Measurements from ENCODE around the gene TGM6.

TGM6 gene
- 0 reads per million in 3 experiments for total RNA-seq

DNA sequence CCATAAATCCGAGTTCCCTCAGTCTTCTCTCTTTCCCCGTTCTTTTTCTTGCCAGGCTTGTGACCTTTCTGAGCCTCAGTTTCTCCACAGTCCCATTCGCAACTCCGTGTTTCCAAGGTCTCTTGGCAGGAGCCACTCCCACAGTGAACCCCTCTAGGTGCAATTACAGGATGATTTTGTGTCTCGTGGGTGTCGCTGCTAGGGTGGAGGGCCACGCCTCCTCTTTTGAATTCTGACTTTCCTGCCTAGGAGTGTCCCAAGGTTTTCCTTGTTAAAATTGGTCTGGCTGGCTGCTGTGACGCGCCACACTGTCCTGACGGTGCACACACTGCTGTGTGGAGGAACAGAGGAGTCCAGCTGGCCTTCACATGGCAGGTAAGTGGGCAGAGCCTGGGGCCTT is at the start of gene TGM6:
TSS of gene TGM6 (plus strand) at position 301 of the 400 bp plus-strand sequence. CDS start at position 369, 68 bp downstream.
- DNase-seq, result no peak

DNA sequence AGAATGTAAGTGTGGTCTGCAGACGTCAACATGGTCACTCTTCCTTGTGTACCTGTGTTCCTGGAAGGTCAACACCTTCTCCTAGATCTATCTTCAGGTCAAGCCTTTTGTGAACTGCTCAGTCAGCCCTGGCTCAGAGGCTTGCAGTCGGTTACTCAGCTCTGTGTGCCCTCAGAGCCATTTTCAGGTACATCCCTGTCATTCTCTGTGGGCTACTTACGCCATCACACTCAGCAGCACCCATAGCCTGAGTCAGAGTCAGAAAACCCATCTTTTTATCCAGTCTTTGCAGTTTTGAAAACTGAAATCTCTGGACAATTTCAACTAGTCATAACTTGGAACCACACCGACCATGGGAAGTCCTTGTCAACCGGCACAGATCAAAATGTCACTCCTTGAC is 49.6 kb upstream of the TGM6 start:
- DNase-seq, result no peak

DNA sequence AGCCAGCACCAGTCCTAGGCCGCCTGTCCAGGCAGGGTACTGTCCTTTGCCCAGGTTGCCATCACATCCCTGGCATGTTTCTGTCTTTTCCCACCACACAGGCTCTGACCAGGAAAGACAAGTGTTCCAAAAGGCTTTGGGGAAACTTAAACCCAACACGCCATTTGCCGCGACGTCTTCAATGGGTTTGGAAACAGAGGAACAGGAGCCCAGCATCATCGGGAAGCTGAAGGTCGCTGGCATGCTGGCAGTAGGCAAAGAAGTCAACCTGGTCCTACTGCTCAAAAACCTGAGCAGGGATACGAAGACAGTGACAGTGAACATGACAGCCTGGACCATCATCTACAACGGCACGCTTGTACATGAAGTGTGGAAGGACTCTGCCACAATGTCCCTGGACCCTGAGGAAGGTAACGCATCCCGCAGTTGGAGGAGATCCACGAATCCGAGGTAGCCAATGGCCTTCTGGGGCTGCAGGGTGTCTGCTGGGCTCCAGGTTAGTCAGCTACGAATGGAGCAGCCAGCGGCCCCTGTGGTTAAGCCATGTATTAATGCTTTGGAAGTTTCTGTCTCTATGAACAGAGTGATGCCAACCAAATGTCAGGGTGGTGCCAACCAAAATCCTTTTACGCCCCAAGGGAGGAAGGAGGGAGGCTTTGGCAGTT is 48.7 kb upstream of the TGM6 start:
- no peak for DNase-seq

DNA sequence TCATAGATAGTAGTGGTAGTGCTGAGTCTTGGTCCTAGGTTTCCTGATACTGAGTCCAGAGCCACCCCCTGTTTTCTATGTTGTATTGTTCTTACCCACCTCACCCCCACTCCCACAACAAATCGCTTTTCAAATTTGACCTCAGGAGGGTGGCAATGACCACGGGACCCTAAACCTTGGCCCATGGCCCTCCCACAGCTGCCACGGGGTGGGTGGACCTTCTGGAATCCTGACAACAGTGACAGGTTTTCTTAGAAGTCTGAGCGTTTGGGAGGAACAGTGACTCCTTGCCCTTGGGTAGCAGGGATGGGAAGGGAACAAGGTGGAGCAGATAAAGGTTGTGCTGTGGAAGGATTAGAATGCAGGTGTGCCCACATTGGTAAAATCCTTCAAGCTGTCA is 48.0 kb upstream of the TGM6 start:
- no peak for DNase-seq

DNA sequence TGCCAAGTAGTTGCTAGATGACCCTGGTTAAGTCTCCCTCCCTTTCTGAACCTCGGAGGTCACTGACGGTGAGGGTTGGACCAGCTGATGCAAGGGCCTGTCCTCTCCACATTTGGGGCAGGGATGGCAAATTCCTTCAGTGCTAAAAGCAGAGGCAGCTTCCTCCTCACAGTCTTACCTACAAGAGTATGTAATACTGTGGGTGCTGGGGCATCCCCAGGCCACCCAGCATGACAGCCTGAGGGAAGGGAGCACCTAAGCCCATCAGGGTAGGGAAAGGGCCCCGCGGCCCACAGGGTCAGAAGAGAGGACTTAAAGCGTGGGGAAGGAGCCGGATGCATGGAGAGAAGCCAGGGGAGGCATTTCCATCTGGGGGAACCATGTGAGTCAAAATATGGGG is 46.9 kb upstream of the TGM6 start:
- DNase-seq, result no peak

DNA sequence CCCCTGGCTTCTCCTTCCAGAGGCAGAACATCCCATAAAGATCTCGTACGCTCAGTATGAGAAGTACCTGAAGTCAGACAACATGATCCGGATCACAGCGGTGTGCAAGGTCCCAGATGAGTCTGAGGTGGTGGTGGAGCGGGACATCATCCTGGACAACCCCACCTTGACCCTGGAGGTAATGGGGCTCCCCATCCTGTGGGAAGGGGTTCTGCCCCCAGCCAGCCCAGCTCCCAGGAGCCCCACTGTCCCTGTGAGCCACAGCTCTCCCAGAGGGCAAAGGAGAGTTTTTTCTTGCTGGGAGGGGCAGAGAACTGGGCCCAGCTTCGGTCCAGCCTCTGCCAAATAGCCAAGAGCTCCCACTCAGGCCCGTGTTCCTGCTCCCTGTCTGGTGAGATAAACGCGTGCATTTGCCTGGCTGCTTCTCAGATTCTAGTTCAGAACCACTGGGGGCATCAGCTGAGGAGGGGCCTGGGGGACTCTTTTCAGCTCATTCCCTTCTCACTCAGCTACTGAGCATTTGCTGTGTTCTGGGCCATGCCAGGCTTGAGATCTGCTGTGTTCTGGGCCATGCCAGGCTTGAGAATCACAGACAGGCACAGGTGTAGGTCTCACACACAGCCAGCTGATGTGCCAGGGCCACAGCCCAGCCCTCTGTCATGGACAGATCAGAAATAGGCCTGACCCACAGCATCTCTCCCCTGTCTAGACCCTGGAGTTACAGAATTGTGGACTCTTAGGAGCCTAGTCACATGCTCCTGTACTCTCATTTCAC is 45.4 kb upstream of the TGM6 start:
- no peak for DNase-seq

DNA sequence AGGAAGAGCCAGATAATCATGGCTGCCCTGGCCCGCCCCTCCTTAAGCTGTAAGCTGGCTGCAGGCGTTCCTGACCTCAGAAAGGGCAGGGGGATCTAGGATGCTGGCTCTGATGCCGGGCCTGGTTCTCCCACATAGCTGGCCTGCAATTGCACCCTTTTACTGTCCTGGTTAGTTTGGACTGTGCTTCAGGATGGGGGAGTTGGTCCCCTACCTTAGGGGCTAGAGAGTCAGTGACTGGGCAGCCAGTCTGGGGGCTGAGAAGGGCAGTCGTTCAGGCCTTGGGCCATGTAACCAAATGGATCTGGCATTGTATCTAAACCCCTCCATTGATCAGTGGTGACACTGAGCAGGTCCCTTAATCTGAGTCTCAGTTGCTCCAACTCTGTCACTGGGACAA is 44.2 kb upstream of the TGM6 start:
- no peak for DNase-seq

DNA sequence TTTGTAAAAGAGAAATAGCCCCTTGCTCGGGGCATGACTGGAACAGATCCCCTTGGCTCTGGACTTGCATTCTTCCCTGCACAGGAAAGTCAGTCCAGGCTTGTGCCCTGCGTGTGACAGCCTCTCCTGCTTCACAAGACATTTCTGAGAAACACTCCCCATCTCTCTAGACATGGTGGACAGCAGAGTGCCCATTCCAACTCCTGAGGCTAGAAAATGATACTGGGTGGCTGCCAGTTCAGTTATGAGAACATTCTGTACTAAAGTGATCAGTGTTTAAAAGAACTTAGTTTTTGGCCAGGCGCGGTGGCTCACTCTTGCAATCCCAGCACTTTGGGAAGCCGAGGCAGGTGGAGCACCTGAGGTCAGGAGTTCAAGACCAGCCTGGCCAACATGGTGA is 43.6 kb upstream of the TGM6 start:
- DNase-seq, result no peak

DNA sequence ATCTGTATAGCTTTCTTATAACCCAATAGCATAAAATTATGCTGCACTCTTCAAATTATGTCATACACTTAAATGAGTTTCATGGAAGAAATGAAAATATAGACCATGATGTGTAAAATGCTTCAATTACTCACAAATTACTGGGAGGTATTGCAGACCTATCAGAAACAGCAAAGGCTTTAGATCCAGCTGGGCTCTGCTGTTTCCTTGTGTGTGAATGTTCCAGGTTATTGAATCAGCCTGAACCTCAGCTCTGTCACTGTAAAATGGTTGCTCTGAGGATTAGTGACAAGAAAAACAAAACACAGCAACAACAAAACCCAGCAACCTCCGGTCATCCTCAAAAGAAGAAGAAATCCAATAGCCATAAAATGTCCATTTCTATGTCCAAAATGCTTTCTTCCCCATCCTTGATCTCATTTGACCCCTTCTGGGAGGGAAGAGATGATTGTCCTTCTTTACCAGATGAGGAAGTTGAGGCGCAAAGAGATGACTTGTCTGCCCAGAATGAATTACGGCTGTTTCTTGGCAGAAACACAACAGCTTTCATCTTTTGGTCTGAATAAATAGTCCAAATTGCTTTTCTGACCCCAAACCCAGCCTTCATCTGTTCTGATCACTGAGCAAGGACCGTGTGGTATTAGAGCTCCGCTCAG is 42.2 kb upstream of the TGM6 start:
- no peak for DNase-seq

DNA sequence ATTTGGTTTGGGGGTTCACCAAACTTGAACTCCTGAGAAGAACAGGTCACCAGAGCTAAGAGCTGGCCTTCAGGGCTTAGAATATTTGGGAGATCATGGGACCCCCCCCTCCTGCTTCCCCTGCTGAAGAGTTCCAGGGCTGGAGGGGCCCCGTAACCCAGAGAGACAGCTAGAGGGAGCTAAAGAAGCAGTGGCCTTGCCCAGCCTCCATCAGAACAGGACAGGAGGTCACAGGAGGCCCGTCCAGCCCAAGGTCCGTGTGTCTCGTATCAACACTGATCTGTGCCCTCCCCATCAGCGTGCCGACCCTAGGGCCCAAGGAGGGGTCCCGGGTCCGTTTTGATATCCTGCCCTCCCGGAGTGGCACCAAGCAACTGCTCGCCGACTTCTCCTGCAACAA is 40.6 kb upstream of the TGM6 start:
- no peak for DNase-seq

DNA sequence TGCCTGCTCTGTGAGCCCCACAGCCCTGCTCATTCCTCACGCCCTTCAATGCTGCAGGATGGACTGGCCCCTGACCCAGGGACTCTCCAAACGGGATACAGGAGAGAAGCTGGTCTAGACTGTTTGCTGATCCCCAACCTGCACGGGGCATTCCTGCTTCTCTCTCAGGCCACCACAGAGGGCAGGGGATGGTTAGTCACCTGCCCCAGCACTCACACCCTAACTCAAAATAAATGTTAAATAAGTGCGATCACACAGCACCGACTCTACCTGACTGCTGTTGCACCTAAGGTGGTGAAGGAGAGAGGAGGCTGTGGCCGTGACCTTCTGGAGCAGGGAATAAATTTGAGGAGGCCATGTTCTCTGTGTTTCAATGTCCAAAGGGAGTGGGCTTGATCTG is 39.9 kb upstream of the TGM6 start:
- DNase-seq, result no peak

DNA sequence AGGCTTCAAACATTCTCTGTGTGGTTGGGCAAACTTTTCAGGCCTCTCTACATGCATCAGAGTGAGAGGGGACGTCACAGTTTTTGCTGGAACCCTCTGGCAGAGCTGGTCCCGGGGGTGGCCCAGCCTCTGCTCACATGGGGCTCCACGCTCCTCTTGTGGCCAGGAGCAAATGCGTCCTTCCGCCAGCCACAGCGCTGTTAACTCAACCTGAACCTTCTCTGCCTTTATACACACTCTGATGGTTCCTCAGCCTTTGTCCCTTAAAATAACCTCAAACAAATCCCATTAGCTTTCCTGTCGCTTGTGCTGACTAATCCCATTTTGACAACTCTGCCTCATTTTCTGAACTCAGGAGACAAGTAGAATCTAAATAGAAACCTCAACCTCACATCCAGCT is 39.4 kb upstream of the TGM6 start:
- no peak for DNase-seq

DNA sequence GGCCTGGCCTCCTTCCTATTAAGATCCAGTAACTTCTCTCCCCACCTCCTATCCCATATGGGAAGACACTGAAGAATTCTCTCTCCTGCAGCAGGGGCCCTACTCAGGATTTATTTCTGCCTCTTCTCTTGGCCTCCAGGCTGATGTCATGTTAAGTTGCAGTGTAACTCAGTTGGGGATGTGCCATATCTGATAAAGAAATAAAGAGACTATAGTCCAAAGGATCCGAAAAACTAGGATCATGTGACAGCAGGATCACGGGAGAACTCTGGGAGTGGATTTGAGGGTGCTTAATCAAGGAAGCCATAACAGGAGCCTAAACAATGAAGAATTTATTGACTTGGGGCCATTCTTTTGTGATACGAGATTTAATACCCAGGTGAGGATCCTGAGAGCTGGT is 38.5 kb upstream of the TGM6 start:
- no peak for DNase-seq

DNA sequence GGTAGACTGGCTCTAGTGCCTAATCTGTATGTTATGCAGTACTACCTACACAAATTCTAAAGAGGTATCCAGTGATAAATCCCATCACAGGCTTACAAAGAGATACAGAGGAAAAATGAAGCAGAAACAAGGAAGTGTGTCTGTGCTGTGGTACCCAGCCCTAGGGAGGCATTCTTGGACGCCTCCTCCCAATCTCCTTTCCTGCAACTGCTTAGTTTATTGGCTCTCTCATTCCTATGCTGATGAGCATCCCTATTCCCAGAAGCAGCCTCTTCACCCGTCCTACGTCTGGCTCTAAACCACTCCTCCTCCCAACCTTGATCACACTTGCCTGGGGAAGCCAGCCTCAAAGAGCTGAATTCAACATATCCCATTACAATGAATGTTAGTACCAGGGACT is 34.5 kb upstream of the TGM6 start:
- no peak for DNase-seq

DNA sequence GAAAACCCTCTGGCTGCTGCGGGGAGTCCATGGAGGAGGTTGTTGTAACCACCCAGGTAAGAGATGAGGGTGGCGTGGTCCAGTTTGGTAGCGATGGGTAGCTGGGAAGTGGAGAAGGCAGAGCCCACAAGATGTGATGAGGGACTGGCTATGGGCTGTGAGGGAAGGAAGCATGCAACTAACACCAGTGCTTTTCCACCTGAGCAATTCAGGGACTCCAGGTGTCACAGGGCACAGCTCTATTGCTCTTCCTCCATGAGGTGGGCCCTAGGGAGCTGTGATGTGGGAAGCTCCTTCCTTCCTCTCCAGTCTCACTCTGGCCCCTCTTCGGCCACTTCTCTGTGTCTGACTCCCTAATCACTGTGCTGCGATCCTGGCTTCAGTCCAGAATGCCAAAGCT is 32.4 kb upstream of the TGM6 start:
- DNase-seq, result no peak

DNA sequence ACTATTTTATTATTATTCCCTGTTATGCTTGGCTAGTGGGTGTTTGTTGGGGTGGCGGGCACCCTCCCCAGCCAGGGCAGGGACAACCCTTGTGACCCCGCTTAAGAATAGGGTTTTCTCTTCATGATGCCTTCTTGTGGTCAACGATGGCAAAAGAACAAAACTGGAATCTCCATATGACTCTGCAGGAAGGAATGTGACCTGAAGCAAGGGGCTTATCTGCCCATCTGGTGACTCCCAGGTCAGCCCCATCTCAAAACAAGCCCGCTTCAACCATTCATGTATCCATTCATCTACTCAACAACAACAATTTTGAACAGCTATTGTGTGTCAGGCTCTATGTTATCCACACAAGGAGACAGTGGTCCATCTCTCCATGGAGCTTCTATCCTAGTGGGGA is 30.9 kb upstream of the TGM6 start:
- DNase-seq, result no peak

DNA sequence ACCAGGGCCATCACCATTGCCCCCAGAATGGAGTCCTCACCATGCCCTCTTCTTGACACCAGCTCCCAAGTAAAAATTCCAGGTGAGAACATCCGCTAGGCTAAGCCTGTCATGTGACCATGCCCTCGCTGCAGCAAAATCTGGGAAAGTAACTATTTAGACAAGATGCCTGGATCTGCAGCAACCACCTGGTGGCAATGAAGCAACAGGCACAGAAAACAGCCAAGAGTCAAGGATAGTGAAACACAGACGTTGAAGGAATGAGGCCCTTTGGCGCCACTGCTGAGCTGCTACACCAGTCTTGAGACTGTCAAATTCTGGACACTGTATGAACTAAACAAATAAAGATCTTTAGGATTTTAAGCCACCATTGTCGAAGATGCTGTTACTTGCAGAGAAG is 30.1 kb upstream of the TGM6 start:
- DNase-seq, result no peak

DNA sequence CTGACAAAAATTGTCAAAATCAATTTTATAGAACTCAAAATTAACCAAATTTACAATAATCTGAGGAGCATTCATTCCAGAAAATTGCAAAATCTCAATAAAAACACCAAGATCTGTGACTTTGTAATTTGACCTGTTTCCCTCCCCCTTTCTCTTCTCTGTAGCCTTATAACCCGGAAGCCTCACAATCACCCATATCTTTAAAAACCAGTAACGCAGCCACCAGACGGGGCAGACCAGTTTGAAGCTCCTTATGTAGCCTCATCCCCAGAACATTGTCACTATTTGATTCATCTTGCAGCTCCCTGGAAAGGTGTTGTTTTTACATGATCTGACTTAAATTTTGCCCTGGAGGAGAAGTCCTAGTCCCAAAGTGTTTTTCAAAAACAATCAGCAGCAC is 27.5 kb upstream of the TGM6 start:
- DNase-seq, result no peak

DNA sequence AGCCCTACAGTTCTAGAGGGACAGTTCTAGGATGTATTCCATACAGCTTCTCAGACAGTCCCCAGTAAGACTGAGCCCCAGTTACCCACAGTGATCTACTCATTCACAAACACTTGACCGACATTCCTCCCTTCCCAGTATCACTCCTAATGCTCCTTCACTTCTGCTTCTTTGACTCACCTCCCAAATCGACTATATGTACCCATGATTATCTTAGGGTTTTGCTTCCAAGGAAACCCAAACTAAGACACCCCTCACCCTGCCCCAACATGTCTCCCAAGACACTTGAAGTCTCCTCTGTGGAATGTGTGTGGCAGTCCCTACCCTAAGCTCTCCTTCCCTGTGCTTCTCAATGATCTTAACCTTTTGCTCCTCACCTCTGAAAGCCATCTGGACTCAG is 23.6 kb upstream of the TGM6 start:
- no peak for DNase-seq

DNA sequence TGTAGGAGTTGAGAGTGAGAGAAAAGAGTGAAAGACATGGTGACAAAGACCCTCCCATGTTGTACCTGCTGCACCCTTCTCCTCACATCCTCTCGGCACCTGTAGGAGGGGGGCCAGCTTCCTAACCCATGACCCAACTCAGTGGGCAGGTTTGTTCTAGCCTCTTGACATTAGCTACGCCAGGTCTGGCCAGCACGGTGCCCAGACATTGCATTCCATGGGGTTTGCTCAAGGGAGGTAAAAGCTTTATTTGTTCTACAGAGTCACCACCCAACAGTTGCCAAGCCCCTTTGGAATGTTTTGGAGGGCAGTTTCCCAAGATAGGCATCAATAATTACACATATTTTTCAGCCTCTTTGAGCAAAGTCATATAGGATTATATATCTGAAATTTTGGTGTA is 22.7 kb upstream of the TGM6 start:
- DNase-seq, result no peak

DNA sequence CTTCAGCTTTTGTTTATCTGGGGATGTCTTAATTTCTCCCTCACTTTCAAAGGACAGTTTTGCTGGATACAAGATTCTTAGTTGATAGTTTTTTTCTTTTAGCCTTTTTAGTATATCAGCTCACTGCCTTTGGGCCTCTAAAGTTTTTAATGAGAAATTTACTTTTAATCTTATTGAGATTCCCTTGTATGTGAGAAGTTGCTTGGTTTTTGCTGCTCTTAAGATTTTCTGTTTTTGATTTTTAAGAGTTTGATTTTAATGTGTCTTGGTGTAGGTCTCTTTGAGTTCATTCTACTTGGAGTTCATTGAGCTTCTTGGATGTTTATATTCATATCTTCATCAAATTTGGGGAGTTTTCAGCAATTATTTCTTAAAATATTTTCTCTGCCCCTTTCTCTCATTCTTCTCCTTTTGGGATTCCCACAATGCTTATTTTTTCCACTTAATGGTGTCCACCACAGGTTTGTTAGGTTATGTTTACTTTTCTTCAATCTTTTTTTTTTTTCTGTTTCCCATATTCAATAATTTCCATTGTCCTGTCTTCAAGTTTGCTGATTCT is 19.6 kb upstream of the TGM6 start:
- no peak for DNase-seq

DNA sequence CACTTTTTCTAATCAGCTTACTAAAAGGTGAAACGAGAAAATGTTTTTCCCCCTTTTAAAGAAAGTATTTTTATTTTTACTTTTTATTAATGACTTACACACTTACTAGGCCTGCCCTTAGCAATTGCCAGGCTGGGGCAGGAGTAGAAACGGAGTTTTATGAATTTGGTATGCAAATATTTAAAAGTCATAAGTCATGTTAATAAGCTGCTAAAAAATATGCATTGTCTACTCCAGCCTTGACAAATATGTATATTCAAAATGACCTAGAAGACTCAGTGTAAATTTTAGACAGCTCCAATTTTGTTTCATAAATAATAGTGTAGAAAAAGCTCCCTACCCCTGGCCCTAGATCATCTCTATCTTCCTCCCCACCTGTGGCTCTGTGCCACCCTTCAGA is 17.5 kb upstream of the TGM6 start:
- DNase-seq, result no peak

DNA sequence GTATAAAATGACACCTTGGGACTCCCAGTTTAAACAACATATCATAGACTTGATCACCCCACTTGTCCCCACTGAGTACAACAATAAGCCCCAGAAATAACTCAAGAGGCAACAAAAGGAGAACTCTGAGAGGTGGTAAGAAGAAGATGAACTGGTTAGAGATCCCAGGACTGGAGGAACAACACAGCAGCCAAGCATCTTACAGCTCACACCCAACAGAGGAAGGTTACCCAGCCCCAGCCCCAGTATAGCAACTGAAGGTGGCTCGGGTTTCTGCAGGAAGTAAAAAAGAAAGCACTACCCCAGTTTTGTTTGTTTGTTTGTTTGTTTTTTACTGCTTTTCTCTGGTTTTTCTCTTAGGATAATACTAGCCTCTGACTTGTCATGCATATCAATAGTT is 17.1 kb upstream of the TGM6 start:
- no peak for DNase-seq

DNA sequence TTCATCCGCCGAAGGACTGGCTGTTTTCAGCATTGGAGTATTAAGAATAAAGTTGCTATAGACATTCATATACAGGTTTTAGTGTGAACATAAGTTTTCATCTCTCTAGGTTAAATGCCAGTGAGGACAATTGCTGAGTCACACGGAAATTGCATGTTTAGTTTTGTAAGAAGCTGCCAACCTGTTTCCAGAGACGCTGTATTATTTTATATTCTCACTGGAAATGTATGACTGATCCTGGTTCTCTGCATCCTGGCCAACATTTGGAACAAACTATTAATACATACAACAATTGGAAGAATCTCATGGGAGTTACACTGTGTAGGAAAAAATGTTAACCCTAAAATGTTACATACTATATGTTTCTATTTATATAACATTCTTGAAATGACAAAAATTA is 16.7 kb upstream of the TGM6 start:
- no peak for DNase-seq

Measured in central memory CD4-positive, alpha-beta T cell (primary cell).